ENCODE measurements around the gene PRKCE.

DNA sequence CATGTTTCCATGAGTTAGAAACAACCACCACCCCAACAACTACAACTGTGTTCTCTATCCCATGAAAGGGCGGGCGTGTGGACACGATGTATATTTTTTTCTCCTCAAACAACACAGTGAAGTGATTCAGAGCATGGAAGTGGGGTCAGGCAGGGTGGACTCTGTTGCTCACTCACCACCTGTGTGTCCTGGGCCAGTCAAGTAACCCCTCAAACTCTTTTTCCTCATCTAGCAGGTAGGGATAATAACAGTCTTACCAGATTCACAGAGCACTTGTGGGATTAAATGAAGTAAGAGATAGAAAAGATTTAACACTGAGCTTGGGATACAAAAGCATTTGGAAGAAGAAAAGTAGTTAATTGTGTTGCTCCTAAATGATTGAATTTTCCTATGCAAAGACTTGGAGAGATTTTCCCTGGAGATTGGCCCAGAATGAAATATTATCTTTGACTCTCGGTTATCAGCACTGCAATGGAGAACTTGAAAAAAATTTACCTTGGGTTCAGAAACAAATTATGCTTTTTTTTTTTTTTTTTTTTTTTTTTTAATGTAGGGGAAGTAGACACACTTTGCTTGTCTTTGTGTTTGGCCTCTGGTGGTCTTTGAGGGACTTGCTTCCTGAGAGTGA is 483.9 kb downstream of the PRKCE start:
- TF ChIP-seq, protein P1, sequence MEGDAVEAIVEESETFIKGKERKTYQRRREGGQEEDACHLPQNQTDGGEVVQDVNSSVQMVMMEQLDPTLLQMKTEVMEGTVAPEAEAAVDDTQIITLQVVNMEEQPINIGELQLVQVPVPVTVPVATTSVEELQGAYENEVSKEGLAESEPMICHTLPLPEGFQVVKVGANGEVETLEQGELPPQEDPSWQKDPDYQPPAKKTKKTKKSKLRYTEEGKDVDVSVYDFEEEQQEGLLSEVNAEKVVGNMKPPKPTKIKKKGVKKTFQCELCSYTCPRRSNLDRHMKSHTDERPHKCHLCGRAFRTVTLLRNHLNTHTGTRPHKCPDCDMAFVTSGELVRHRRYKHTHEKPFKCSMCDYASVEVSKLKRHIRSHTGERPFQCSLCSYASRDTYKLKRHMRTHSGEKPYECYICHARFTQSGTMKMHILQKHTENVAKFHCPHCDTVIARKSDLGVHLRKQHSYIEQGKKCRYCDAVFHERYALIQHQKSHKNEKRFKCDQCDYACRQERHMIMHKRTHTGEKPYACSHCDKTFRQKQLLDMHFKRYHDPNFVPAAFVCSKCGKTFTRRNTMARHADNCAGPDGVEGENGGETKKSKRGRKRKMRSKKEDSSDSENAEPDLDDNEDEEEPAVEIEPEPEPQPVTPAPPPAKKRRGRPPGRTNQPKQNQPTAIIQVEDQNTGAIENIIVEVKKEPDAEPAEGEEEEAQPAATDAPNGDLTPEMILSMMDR (IDR thresholded peaks at IDR 0.05) = no peak
- TF ChIP-seq POLR2A (IDR thresholded peaks at IDR 0.05) = no peak
